Testis (tissue), 2 donors: ENCODE measurements around the gene VPS51.

Experiments used
- POLR2A ChIP-seq: fragments of 450-650 bp; IDR thresholded peaks from one replicate; pipeline ENCODE4 v1.6.1; 2017; ENCODE audit warnings: antibody characterized with exemption, mild to moderate bottlenecking, moderate library complexity
- TF ChIP-seq, protein P1 (sequence below), 3 experiments: fragments of 450-650 bp in 2 of 3; fragments of 200-600 bp in 1 of 3; sonication (generic) in 1 of 3; IDR thresholded peaks; one replicate each; pipeline ENCODE4 v1.5.1; 2016 to 2019; ENCODE audit warnings: antibody characterized with exemption in 3 of 3, mild to moderate bottlenecking in 2 of 3, moderate library complexity in 1 of 3

DNA sequence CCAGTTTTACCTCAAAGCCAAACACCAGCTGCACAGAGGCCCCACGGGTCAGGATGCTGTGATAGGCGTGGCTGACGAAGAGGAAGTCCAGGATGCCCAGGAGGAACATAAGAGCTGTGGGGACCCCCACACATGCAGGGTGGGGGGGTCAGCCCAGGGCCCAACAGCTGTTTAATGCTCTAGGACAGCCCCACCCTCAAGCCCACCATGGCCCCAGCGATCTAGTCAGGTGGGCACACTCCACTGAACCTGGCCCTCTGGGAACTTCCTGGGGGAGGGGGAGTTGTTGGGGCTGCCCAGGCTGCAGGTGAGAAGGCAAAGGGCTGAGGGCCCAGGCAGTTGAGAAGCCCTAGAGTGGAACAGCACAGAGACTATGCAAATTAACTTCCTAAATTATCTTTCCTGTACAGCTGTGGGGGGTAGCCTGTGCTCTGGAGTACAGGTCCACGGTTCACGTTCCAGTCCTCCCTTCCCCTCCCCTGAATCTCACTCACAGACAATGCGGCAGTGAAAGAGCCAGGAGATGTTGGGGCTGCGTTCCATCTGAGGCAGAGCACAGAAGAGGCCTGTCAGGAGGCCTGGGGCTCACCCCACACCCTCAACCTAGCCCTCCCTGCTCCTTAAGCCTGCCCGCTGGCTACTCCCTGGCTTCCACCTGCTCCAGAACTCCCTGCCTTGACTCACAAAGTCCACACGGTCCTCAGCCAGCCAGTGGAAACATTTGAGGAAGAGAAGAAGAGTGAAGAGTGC, 36.4 kb downstream of the VPS51 start:
- TF ChIP-seq POLR2A, result no peak
- TF ChIP-seq, protein P1, sequence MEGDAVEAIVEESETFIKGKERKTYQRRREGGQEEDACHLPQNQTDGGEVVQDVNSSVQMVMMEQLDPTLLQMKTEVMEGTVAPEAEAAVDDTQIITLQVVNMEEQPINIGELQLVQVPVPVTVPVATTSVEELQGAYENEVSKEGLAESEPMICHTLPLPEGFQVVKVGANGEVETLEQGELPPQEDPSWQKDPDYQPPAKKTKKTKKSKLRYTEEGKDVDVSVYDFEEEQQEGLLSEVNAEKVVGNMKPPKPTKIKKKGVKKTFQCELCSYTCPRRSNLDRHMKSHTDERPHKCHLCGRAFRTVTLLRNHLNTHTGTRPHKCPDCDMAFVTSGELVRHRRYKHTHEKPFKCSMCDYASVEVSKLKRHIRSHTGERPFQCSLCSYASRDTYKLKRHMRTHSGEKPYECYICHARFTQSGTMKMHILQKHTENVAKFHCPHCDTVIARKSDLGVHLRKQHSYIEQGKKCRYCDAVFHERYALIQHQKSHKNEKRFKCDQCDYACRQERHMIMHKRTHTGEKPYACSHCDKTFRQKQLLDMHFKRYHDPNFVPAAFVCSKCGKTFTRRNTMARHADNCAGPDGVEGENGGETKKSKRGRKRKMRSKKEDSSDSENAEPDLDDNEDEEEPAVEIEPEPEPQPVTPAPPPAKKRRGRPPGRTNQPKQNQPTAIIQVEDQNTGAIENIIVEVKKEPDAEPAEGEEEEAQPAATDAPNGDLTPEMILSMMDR (IDR thresholded peaks at IDR 0.05), result no peak
